NCI-H128 (cell line): ENCODE data around the gene STKLD1.
"Not testable (repeated sequence)": the region's sequence is repeated elsewhere in the genome, so short reads cannot be mapped to it uniquely, and the experiment has no call there.

Experiments
- DNase-seq: peaks from one replicate; lab custom pipeline; 2025; ENCODE audit not compliant: unreplicated experiment; lab: John Stamatoyannopoulos, UW

STKLD1 gene

DNA sequence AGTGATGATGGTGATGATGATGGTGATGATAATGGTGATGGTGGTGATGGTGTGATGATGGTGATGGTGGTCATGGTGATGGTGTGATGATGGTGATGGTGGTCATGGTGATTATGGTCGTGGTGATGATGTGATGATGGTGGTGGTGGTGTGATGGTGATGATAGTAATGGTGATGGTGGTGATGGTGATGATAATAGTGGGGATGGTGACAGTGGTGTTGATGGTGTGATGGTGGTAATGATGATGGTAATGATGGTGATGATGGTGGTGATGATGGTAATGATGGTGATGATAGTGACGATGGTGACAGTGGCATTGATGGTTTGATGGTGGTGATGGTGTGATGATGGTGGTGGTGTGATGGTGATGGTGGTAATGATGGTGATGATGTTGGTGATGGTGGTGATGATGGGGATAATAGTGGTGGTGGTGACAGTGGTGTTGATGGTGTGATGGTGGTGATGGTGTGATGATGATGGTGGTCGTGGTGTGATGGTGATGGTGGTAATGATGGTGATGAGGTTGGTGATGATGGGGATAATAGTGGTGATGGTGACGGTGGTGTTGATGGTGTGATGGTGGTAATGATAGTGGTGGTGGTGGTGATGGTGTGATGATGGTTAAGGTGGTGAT is 6.5 kb downstream of the STKLD1 start:
- DNase-seq: no peak

DNA sequence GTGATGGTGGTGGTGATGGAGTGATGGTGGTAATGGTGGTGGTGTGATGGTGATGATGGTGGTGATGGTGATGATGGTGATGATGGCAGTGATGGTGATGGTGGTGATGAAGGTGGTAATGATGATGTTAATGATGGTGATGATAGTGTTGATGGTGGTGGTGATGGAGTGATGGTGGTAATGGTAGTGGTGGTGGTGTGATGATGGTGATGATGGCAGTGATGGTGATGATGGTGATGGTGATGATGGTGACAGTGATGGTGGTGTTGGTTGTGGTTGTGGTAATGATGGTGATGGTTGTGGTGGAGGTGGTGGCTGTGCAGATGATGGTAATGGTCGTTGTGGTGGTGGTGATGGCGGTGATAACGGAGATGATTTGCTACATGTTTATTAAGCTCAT is 7.3 kb downstream of the STKLD1 start:
- no peak for DNase-seq

DNA sequence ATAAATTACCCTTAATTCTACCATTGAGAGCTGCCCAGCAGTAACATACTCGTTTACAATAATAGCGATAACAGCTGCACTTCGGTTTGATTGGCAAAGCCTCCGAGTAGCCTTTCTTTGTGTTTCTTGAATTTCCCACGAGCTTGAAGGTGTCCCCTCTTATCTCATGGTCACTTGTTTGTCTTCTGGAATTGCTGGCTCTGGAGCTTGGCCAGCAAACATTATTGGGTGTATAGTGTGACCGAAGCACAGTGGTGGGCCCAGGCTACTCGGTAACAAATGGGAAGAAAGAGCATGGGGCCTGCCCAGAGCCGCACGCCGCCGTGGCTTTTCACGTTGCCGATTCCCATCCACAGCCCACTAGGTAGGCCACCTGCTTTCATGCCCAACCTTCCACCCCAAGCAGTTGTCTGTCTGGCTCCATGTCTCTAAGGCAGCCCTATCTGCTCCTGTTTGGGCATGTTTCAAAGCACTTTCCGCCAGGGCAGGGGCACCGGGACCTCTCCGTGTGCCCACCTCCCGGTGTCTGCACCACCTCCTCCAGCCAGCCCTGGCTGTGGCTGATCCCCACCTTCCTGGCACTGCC is 8.7 kb downstream of the STKLD1 start:
- no peak for DNase-seq

DNA sequence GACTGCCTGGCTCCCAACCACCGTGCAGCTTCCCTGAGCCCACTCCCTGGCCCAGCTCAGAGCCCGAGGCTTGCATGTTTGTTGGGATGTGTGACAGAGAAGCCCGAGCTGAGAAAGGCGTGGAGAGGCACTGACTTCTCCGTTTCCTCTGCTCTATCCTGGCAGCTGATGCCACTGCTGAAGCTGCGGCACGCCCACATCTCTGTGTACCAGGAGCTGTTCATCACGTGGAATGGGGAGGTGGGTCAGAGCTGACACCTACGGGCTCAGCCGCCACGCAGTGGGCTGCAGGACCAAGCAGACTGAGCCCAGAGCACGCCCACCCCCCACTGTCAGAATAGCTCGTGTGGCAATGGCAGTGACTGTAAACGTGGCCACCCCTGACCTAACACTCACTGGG is 9.3 kb downstream of the STKLD1 start:
- DNase-seq: no peak

DNA sequence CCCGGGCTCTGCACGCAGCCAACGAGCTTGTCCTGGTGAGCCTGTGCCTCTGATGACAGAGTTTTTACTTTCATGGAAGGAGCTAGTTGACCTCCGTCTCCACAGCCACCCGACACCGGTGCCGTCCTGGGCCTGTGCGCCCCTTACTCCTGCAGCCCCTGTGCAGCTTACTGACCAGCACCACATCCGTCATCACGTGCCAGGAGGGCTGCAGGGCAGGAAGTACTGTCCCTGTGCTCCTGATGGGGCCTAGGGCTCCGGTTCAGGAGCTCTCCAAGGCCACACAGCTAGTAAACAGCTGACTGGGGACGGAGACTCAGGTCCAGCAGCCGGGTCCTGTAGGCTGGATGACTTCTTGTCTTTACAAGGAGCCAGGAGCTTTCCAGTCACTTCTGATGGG is 10.2 kb downstream of the STKLD1 start:
- DNase-seq: no peak

DNA sequence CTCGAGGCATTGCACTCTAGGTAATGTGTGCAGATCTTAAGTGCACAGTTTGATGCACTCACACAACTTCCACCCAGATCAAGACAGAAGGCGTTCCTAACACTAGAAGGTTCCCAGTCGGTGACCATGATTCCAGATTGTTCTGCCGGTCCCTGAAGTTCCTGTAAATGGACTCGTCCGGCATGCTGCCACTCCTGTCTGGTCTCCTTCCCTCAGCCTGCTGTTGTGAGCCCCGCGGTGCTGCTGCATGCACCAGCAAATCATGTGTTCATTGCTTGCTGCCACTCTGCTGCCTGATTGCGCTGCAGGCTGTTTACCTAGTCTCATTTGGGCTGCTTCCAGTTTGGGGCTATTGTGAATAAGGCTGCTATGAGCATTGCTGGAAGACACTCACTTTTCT is 11.5 kb downstream of the STKLD1 start:
- DNase-seq: no peak

DNA sequence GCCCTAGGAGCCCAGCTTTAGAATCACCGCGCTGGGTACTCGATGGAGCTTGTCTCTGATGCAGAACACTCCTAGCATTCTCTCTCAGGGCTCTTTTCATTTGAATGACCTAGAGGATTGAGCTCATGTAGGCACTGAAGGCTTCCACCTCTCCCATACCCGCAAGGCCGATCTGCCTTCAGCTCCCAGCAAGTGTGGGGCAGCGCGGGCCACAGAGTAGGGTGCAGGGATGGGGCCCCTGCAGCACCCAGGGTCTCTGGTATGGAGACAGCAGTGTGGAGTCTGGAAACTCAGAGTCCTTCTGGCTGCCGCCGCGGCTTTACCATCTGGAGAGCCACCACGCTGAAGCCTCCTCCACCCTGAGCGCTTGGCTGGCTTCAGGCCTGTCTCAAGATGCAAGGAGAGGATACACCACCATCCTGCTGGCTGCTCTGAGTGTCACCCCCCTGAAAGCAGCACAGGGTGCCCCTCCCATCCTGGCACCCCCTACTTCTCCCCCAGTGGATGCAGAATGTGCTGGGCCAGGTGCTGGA is 12.9 kb downstream of the STKLD1 start:
- no peak for DNase-seq

DNA sequence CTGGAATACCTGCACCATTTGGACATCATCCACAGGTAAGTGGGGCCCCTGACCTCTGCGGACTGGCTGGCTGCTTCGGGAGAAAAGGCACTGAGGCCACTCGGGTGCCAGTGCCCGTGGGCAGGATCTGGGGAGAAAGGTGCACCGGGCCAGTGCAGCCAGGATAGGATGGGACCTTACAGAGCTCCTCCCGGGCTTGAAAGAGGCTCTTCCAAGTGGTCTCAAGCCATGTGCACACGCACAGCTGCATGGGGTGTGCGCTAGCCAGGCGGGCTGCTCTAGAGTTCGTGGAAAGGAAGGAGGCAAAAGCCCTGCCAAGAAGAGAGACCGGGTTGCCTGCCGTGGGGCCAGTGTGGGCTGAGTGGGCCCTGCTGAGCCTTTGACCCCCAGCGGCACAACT is 13.4 kb downstream of the STKLD1 start:
- no peak for DNase-seq

DNA sequence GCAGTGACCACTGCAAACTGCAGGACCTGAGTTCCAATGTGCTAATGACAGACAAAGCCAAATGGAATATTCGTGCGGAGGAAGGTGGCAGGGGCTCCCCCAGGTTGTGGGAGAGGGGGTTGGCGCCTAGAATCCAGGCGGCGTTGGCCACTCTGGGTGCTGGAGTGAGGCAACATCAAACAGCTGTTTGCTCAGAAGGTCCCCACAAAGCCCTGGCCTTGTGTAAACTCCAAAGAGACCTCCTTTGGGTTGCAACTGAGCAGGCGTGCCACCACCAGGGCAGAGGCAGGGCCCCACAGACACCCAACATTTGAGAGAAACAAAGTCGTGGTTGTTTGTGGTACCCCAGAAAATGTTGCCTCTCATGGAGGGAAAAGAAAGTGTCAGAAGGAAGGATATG is 14.5 kb downstream of the STKLD1 start:
- no peak for DNase-seq

DNA sequence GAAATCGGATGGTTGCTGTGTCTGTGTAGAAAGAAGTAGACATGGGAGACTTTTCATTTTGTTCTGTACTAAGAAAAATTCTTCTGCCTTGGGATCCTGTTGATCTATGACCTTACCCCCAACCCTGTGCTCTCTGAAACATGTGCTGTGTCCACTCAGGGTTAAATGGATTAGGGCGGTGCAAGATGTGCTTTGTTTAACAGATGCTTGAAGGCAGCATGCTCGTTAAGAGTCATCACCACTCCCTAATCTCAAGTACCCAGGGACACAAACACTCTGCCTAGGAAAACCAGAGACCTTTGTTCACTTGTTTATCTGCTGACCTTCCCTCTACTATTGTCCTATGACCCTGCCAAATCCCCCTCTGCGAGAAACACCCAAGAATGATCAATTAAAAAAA is 15.3 kb downstream of the STKLD1 start:
- not testable (repeated sequence) for DNase-seq

DNA sequence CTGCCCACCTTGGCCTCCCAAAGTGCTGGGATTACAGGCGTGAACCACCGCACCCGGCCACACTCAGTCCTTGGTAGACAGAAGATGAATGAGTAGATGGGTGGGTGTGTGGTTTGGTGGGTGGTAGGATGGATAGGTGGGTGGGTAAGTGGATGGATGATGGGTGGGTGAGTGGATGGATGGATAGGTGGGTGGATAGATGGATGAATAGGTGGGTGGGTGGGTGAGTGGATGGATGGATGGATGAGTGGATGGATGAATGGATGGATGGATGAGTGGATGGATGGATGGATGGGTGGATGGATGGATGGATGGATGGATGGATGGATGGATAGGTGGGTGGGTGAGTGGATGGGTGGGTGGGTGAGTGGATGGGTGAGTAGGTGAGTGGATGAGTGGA is 16.1 kb downstream of the STKLD1 start:
- not testable (repeated sequence) for DNase-seq

DNA sequence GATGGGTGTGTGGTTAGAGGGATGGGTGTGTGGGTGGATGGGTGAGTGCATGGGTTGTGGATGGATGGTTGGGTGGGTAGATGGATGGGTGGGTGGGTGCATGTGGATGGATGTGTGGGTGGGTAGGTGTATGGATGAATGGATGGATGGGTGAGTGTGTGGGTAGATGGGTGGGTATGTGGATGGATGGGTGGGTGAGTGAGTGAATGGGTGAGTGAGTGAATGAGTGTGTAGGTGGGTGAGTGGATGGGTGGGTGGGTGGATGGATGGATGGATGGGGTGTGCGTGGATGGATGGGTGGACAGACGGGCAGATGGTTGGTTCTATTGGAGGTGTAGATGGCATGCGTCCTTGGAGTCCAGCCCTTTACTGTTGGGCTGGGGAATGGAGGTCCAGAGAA is 17.2 kb downstream of the STKLD1 start:
- DNase-seq: no peak

DNA sequence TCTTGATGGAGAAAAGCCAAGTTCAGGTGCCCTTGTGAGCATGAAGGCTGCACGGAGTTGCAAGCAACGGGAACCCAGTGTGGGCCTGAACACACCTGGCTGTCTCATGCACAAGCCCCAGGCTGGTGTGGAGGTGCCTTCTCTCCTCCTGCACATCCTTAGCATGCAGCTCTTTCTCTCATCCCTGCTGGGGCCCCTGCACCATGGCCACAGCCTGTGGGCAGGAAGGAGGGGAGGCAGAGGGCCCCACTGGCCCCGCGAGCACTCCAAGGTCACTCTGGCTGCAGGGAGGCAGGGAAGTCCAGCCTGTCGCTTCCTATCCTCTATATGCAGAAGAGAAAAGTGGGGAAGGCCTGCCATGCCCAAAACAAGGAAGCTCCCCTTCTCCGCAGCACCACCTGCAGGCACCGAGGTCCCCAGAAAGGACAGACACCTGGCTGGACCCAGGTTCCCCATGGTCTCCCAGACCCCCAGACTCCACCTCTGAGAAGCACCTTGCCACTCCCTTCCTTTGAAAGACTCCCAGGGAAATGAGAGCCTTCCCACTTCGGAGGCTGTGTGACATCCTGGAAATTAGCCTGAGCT is 18.6 kb downstream of the STKLD1 start:
- no peak for DNase-seq

DNA sequence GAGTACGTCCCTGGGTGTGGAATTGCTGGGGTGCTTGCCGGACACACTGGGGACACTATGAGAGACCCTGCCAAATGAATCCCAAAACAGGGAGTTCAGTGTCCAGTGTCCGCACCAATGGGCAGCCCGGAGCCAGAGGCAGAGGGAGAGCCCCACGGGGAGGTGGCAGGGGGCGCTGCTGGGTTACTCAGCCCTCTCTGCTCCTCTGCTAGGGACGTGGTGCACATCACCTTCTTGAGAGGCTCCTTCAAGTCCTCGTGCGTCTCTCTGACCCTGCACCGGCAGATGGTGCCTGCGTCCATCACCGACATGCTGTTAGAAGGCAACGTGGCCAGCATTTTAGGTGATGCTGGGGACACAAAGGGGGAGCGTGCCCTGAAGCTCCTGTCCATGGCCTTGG is 20.8 kb downstream of the STKLD1 start:
- DNase-seq: no peak

DNA sequence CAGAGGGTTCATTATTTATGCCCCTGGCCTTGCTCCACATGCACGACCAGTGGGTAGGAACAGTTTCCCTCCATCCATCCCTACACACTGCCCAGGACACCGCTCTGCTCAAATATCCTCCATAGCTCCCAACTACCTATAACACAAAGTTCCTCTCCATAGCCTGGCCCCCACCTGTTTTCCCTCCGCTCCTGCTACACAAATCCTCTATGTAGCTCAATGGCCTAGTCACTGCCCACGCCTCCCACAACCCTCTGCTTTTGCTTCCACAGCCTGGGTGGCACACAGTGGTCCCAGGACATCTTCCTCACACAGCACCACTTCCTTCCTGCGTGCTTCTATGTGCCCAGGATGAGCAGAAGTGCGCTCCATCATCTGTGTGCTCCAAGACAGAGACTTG is 21.2 kb downstream of the STKLD1 start:
- no peak for DNase-seq

DNA sequence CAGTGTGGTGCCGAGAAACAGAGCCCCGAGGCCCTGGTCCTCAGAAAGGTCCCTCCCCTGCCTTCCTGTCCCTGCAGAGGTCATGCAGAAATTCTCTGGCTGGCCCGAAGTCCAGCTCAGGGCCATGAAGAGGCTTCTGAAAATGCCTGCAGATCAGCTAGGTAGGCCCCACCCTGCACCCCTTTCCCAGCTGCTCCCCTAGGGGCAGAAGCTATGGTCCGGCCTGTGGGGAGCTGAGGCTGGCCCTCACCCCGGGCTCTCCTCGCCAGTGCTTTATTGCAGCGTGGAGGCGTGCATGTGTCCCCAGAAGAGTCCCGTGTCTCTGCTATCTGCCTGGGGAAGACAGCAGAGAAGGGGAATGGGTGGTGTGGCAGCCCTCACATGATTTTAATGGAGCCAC is 21.7 kb downstream of the STKLD1 start:
- no peak for DNase-seq

DNA sequence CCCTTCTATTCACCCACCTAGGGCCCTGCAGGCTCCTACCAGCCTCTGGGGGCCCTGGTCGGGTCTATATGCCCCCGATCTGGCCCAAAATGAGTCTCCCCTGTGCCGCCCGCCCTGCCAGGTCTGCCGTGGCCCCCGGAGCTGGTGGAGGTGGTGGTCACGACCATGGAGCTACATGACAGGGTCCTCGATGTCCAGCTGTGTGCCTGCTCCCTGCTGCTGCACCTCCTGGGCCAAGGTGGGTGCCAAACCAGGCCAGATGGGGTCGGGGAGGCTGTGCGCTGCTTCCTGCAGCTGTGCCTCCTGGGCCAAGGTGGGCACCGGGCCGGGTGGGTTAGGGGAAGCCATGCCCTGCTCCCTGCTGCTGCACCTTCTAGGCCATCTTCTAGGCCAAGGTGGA is 24.1 kb downstream of the STKLD1 start:
- no peak for DNase-seq

DNA sequence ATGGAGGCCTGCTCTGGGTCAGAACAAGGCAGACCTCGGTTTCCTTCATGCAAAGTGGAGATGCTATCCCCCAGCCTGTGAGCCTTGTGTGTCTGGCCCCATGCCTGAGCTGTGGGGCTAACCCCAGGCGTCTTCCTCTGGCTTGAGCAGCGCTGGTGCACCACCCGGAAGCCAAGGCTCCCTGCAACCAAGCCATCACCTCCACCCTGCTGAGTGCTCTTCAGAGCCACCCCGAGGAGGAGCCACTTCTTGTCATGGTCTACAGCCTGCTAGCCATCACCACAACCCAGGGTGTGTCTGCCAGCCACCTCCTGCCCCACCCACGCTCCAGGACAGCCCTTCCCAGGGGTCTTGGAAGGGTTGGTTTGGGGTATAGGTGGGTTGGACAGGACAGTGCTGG is 25.4 kb downstream of the STKLD1 start:
- DNase-seq: no peak

DNA sequence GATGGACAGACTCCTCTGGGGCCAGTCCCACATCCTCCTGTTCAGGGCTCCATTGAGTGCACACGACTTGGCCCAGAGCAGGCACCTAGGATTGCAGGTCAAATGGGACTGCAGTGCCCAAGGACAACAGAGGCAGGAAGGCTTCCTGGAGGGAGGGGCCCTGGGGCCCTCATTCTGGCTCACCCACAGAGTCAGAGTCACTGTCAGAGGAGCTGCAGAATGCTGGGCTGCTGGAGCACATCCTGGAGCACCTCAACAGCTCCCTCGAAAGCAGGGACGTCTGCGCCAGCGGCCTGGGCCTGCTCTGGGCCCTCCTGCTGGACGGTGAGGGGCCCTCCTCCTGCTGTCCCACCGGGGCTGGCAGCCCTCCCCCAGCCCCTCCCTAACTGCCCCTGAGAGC is 26.5 kb downstream of the STKLD1 start:
- DNase-seq: no peak

DNA sequence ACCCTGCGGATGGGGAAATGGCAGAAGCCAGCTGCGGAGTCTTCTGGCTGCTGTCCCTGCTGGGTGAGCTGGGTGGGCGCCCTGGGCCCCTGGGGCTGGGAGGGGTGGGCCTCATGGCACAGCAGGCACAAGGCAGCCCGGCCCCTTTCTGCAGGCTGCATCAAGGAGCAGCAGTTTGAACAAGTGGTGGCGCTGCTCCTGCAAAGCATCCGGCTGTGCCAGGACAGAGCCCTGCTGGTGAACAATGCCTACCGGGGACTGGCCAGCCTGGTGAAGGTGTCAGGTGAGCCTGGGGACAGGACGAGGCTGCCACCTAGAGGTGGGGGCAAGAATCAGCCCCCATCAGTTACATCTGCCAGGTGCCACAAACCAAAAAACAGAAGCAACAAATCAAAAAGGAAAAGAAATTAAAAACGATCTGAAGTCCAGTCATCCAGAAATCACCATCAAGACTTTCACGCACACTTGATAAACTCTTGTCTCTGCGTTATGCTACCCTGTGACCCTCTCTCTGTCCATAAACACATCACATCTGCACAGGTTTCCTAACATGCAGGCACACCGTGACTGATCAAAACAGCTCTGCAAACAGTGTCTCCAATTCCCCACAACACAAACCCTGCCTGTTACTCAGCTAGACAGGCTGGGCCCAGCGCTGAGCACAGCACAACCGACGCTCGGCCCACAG is 27.7 kb downstream of the STKLD1 start:
- peak; percentile 25 for DNase-seq

DNA sequence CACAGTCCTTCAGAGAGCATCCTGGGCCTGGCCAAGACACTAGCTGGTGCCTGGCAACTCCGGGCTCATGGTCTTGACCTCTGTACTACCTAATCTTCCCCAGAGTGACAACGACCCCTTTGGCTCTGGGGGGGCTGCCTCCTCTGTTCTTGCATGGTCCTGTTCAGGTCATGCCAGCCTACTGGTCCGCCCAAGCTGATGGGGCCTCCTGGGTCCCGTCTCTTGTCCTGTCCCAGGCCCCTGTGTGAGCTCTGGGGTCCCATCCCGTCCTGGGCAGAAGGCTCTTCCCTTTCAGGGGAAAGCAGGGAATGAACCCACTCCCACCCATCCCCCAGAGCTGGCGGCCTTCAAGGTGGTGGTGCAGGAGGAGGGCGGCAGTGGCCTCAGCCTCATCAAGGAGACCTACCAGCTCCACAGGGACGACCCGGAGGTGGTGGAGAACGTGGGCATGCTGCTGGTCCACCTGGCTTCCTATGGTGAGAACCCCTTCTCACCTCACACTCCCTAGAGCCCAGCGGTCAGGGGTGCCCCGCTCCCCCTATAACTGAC is 28.4 kb downstream of the STKLD1 start:
- no peak for DNase-seq
